Adrenal gland (tissue), 12 donors: ENCODE results near the gene SSH2. TPM values are rescaled to one million over a fixed set of nuclear protein-coding genes. Genes with fewer than 3 reads are reported as not detected.

Experiments used
- DNase-seq, 7 donors: peaks; one replicate each; pipeline ENCODE4 v3.0.0-alpha.2; 2019 to 2020
- H3K27ac ChIP-seq, 5 donors: fragments of 200-600 bp; sonication (generic) in 4 of 5; 1 replicate in 3 of 5; 2 replicates in 2 of 5; pipeline versions ENCODE4 v1.5.1 to v1.8.0; 2016 to 2020; ENCODE audit warnings: mild to moderate bottlenecking in 1 of 5
- H3K27me3 ChIP-seq: fragments of 200-600 bp; 2 replicates; pipeline ENCODE4 v1.8.0; 2021
- H3K36me3 ChIP-seq, 2 donors: fragments of 200-600 bp; replicated peaks in 1 of 2; 1 replicate in 1 of 2; 2 replicates in 1 of 2; pipeline versions ENCODE4 v1.5.1 to v1.8.0; 2018 to 2022
- H3K4me1 ChIP-seq, 2 donors: fragments of 200-600 bp; replicated peaks in 1 of 2; 1 replicate in 1 of 2; 2 replicates in 1 of 2; pipeline versions ENCODE4 v1.5.1 to v1.8.0; 2018 to 2021
- H3K4me3 ChIP-seq, 4 donors: fragments of 200-600 bp; sonication (generic) in 3 of 4; one replicate each; pipeline ENCODE4 v1.5.1; 2016 to 2018
- H3K9me3 ChIP-seq, 3 donors: fragments of 200-600 bp; sonication (generic) in 1 of 3; replicated peaks in 1 of 3; 1 replicate in 2 of 3; 2 replicates in 1 of 3; pipeline versions ENCODE4 v1.5.1 to v1.8.0; 2016 to 2021
- POLR2A ChIP-seq, 2 donors: fragments of 450-650 bp; IDR thresholded peaks; one replicate each; pipeline ENCODE4 v1.6.1; 2017; ENCODE audit warnings: antibody characterized with exemption in 2 of 2, mild to moderate bottlenecking in 2 of 2, moderate library complexity in 1 of 2
- WGBS, 4 donors: extraction: QIAGEN DNeasy Blood & Tissue Kit in 2 of 4; methylation state at CpG; one replicate each; pipeline versions ENCODE4 v1.1.5 to v1.1.7; 2013 to 2017; 5-methylcytosine and 5-hydroxymethylcytosine counted together
- intact Hi-C, 2 donors: fragments of 100-400 bp; cut with DNase I; formaldehyde crosslinking; loops; one replicate each; pipeline versions ENCODE4 v1.14.1 to v1.15.0; 2022 to 2023
- polyA plus RNA-seq, 3 donors: library from polyadenylated mRNA; stranded (reverse); fragments of 200-250 nt in 2 of 3; fragments of 350-450 nt in 1 of 3; fragmentation: Illumina TruSeq in 1 of 3; extraction: RNeasy Lipid Tissue Mini Kit (QIAGEN cat#74804) in 1 of 3; gene quantifications; one replicate each; pipeline ENCODE4 v1.2.3, GENCODE V29; 2013 to 2014
- total RNA-seq, 9 donors: library from RNA; depleted of rRNA in 4 of 9; stranded (reverse); fragments of >200 nt in 4 of 9; fragments of 120-200 nt in 1 of 9; fragmentation: NEBNext Ultra II Directional in 1 of 9; extraction: Animal tissue kit (Norgen Biotek cat#: 25700) in 1 of 9; gene quantifications; one replicate each; pipeline versions ENCODE4 v1.1.0 to v1.2.4, GENCODE V29; 2013 to 2023
- TF ChIP-seq, protein P1 (sequence below), 6 experiments: fragments of 450-650 bp in 4 of 6; fragments of 200-600 bp in 2 of 6; sonication (generic) in 1 of 6; IDR thresholded peaks; 1 replicate in 5 of 6; 2 replicates in 1 of 6; pipeline versions ENCODE4 v1.5.1 to v1.8.0; 2016 to 2021; ENCODE audit warnings: antibody characterized with exemption in 6 of 6, mild to moderate bottlenecking in 2 of 6, moderate library complexity in 1 of 6
- donor health status: healthy with polysubstance abuse.
- donor health status: Bipolar disorder and iron deficiency.
- donor health status: DM: yes; HTN: yes; CAD: no.
- donor health status: DM: no; HTN: no; CAD: no.
- donor health status: DM: no; HTN: no; CAD: no.
- donor health status: DM: yes; HTN: yes; CAD: no.

SSH2 gene
- total and polyA plus RNA-seq, 12 donors: 7.6 to 35.8 (median 20.8) TPM

DNA sequence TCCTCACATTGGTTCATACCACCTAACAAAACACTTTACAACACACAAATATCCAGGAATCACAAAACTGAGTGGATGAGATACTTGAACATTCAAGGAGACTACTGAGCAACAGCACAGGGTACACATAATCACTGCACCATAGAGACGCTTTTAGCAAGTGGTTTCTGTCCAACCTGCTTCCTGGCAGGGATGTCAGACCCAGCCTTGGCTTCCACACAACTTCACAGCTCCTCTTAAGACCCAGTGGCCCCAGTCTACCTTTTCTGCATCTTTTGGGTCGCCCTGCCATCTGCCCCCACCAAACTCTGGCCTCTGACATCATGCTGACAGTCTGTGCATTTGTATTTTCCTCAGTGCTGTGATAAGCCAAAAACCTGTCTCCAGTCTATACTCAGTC lies 301.4 kb downstream of the SSH2 start:
- no peaks in the 10 kb centered on the region for H3K9me3 ChIP-seq
- intact Hi-C loops: loop anchor here in 1 of 2 donors (10.0 kb wide), 2 partner anchors 56 to 146 kb away; no protein-coding TSS in a partner anchor
- no peak for DNase-seq
- H3K36me3 ChIP-seq: peaks cover 0 to 16% of the 10 kb centered on the region in 2 donors
- no peak overlapping the region for H3K27ac ChIP-seq
- 83 to 96% (median 91%) methylated on average over 2 of the region's 2 CpGs for WGBS, 4 donors
- H3K4me1 ChIP-seq: no peaks in the 10 kb centered on the region
- no peaks in the 10 kb centered on the region for H3K27me3 ChIP-seq
- TF ChIP-seq POLR2A (IDR thresholded peaks at IDR 0.05): no peak
- TF ChIP-seq, protein P1, sequence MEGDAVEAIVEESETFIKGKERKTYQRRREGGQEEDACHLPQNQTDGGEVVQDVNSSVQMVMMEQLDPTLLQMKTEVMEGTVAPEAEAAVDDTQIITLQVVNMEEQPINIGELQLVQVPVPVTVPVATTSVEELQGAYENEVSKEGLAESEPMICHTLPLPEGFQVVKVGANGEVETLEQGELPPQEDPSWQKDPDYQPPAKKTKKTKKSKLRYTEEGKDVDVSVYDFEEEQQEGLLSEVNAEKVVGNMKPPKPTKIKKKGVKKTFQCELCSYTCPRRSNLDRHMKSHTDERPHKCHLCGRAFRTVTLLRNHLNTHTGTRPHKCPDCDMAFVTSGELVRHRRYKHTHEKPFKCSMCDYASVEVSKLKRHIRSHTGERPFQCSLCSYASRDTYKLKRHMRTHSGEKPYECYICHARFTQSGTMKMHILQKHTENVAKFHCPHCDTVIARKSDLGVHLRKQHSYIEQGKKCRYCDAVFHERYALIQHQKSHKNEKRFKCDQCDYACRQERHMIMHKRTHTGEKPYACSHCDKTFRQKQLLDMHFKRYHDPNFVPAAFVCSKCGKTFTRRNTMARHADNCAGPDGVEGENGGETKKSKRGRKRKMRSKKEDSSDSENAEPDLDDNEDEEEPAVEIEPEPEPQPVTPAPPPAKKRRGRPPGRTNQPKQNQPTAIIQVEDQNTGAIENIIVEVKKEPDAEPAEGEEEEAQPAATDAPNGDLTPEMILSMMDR (IDR thresholded peaks at IDR 0.05): no peak
- no peak overlapping the region for H3K4me3 ChIP-seq

DNA sequence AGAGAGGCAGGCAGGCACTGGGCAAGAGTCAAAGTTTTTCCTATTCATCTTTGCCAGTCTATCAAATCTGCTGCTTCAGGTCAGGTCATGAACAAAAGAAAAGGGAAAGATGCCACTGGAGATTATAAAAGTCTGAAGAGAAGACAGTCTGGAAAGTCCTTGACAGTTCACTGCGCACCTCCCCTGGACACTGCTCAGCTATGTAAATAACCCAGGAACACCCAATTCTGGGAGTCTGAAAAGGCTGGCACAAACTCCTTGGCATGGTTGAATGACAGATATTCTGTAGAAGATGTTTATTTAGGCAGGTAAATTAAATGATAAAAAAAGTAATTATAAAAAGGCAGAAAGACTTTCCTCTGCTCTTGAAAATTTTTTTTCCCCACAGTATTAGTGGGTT lies 302.1 kb downstream of the SSH2 start:
- no peaks in the 10 kb centered on the region for H3K9me3 ChIP-seq
- no peak overlapping the region for H3K27ac ChIP-seq
- TF ChIP-seq POLR2A (IDR thresholded peaks at IDR 0.05): no peak
- TF ChIP-seq, protein P1 (IDR thresholded peaks at IDR 0.05): no peak
- DNase-seq: no peak
- intact Hi-C loops: loop anchor here in 1 of 2 donors (10.0 kb wide), 2 partner anchors 57 to 147 kb away; no protein-coding TSS in a partner anchor
- H3K36me3 ChIP-seq: peaks cover 0 to 16% of the 10 kb centered on the region in 2 donors
- H3K27me3 ChIP-seq: no peaks in the 10 kb centered on the region
- 58 to 84% (median 70%) methylated on average over 1 of the region's 1 CpG for WGBS, 4 donors
- H3K4me1 ChIP-seq: peaks cover 0 to 2% of the 10 kb centered on the region in 2 donors
- H3K4me3 ChIP-seq: no peak overlapping the region

DNA sequence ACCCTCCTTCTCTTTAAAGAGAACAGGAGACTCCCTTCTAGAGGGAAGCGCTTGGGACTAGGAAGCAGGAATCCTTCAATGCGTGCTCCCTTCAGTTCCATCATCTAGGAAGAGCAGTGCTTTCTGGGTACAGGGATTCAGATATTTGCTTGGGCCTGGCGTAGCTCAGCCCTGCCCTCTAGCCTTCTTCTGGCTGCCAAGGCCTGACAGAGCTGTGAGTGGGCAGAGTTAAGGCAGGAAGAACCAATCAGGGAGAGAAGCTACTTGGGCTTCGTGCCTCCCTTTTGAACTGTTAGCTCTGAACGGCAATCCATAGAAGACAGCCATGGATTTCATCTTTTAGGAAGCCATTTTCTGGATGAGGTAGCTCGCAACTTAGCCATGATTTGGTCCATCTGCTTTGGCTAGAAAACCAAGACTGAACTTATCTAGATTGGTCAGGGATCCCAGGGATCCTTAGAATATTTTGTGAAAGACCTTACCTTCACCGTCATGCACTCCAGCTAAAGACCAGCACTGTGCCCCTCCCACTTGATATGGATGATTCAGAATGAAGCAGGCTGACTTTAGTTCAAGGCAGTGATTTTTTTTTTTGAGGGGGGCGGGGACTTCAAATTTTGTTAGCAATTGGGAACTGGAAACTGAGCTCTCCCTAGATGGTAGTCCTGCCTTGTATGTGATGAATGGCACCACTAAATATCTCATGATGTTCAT lies 304.8 kb downstream of the SSH2 start:
- Histone ChIP-seq H3K27me3 (no peaks in the 10 kb centered on the region), H3K27ac (peak overlapping the region in 1 of 5 donors; percentile 13), H3K4me3 (no peak overlapping the region), H3K36me3 (no peaks in the 10 kb centered on the region), H3K9me3 (no peaks in the 10 kb centered on the region), H3K4me1 (peaks cover 3 to 10% of the 10 kb centered on the region in 2 donors)
- intact Hi-C loops: loop anchor here in 1 of 2 donors (10.0 kb wide), 2 partner anchors 60 to 150 kb away; no protein-coding TSS in a partner anchor
- no peak for TF ChIP-seq POLR2A (IDR thresholded peaks at IDR 0.05)
- TF ChIP-seq, protein P1 (IDR thresholded peaks at IDR 0.05): no peak
- peak in 4 of 7 donors; percentile 31 to 52 (median 43) for DNase-seq
- whole genome bisulfite sequencing, 4 donors: 72 to 78% (median 76%) methylated on average over 8 of the region's 8 CpGs

DNA sequence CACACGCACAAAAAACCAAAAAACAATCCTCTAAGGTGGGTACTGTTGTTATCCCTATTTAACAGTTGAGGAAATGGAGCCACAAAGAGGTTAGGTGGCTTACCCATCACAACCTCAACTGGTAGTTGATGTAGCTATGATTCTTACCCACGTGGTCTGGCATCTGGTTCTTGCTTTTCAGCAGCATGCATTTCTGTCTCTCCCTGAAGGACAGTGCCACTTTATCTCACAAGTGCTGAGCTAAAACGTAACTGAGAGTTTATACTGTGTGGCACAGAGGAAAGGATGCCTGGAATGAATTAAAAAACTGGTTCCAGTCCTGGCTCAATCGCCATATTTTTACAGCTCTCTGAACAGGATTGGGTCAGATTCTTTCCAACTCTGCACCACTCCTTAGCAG lies 305.4 kb downstream of the SSH2 start:
- no peak overlapping the region for H3K27ac ChIP-seq

More for the DNA sequence above, 305.4 kb downstream of the SSH2 start:
- 66 to 76% (median 72%) methylated on average over 4 of the region's 4 CpGs for WGBS, 4 donors
- Histone ChIP-seq H3K36me3 (no peaks in the 10 kb centered on the region), H3K27me3 (no peaks in the 10 kb centered on the region), H3K4me3 (no peak overlapping the region), H3K9me3 (no peaks in the 10 kb centered on the region), H3K4me1 (peaks cover 3 to 10% of the 10 kb centered on the region in 2 donors)
- TF ChIP-seq, protein P1 (IDR thresholded peaks at IDR 0.05): no peak
- TF ChIP-seq POLR2A (IDR thresholded peaks at IDR 0.05): no peak
- DNase-seq: no peak
- intact Hi-C loops: loop anchor here in 1 of 2 donors (10.0 kb wide), 2 partner anchors 60 to 150 kb away; no protein-coding TSS in a partner anchor
